GM21423 (cell line): Measurements from ENCODE around the gene ARID5A.
"Not testable (repeated sequence)": the region's sequence is repeated elsewhere in the genome, so short reads cannot be mapped to it uniquely, and the experiment has no call there.

Experiments
- ATAC-seq: cut with Tn5 transposase; IDR thresholded peaks from one replicate; pipeline ENCODE4 v1.9.1; 2021; ENCODE audit warnings: mild to moderate bottlenecking, moderate library complexity; ENCODE audit not compliant: unreplicated experiment

Gene ARID5A

DNA sequence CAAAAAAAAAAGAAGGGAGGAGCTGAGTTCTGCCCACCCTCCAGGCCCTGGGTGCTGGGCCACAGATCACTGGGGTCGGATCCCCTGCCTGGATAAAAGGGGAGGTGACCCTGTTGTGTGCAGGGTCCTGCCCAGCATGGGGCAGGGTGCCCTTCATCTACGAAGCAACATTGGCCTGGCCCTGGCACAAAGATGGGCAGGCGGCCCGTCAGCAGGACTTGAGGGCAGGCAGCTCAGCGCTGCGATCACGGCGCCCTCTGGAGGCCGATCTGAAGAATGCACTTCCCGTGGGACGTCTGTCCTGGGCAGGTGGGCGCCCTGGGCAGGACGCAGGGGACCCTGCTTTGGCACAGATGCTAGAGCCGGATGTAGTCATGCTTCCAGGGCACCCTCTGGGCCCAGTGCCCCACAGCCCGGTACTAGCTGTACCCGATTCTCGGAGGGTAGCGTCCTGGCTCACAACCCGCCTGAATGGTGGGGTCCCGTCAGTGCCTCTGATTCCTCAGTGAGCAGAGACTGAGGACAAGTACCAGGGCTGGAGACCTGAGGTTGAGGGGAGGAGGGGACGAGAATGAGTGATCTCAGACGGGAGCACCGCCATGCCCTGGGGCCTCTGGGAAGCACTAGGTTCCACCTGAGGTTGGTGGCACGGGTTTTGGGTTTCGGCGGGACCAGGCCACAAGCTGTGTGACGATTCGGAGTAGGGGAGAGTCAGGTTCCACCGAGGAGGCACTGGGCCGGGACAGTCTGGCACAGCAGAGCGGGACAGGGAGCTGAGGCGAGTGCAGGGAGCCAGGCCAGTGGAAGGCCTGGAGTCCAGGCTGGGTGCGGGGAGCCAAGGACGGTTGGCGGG, 18.0 kb downstream of the ARID5A start:
- ATAC-seq, result no peak

DNA sequence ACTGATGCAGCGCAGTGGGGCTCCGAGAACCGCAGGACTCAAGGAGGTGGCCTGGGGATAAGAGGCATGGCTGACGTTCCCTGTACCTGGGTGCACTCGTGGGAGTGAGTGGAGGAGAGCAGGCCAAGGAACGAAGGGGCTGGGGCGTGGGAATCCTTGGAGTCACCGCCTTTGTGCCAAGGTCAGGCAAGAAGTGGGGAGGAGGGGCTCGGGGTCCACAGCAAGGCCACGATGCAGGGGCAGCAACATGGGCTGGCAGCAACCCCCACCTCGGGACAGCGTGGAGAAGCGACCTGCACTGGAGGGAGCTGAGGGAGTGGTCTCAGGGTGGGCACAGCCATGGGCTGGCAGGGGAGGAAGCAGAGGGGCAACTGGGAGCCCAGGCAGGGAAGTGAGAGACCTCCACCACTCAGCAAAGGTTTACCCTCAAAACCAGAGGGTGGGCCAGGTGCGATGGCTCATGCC, 18.6 kb downstream of the ARID5A start:
- no peak for ATAC-seq

DNA sequence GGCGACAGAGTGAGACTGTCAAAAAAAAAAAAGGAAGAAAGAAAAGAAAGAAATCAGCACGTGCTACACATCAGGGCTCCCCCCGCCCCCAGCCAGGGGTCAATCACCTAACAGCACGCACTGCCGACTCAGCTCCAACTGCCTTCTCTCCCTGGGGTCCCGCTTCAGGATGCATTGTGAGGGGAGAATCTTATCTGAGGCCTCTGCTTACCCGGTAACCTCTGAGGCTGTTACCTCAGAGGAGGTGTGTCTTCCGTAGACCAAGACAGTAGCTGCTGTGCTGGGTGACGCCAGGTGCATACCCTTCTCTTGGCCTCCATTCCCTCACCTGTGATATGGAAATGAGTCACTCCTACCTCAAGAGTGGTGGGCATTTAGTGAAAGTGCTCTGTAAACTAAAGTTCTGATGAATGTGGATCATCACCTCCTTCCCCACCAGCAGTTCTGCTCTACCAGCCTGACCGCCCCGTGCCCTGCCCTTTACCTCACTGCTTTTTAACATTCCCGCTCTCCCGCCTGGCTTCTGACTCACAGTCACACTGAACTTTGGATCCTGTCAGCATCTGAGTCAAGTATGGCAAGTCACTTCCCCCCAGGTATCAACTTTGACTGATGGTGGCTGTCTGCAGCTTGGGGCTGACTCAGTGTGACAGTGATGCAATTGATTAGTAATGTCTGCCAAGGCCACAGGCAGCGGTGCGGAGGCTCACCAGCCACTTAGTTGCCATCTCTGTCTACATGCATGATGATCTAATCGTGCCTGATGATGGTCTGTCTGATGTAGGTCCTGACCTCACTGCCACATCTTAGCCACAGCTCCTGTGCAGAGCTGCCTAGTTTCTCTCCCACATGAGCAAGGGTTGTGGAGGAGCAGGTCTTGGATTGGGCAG, 20.1 kb downstream of the ARID5A start:
- no peak for ATAC-seq

DNA sequence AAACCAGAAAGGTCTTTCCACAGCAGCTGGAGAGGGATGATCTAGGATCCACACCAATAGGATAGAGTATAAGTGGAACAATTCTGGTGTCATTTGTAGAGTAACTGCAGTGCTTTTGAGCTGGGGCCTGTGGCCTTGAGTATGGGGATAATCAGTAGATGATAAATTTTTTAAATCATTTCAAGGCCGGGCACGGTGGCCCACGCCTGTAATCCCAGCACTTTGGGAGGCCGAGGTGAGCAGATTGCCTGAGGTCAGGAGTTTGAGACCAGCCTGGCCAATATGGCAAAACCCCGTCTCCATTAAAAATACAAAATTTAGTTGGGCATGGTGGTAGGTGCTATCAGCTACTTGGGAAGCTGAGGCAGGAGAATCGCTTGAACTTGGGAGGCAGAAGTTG, 20.9 kb downstream of the ARID5A start:
- not testable (repeated sequence) for ATAC-seq

DNA sequence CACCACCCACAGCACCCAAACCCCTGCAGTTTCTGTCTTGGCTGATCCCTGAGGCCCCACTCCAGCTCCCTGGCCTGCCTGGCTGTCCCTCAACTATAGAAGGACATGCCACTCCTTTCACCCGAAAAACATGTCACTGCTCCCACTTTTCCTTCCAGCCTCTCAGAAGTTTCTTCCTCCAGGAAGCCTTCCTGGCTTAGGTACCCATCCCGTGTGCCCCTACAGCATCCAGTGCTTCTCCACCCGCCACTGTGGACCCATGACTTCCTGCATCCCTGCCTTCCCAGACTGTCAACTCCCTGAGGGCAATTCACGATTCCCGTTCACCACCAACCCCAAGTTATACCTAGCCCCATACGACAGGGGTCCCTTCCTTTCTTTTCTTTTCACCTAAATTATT, 21.5 kb downstream of the ARID5A start:
- no peak for ATAC-seq

DNA sequence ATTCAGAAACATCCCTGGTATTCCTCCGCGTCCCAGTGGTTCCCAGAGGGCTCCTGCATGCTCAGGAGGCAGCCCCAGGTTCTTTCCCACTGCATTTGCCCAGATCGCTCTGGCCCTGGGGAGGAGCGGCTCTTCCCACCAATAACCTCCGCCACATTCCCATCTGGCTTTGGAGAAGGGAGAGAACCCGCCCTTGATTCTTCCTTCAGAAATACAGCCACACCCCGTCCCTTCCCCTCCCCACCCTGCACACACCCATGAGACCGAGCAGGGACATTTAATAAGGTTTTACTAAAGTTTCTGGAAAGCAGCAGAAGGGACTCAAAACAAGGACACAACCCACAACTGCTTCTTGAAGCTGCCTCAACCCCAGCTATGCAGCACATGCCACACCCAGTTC, 21.9 kb downstream of the ARID5A start:
- no peak for ATAC-seq

DNA sequence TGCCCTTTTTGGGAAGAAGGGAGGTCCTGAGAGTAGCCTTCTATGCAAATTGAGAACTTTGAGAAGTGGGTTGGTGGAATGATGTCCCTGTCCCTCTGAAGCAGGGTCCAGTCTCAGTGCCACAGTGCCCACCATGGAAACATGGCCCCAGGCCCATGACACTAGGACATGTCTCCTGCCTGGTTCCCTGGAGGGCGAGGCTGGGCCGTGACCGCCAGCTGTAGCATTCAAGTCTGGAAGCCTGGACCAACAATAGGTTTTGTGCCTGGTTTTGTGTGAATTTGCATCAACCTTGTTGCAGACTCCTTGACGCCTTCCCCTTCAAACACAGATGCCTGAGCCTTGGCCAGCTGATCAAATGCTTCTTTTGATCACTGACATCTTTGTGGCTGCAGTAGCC, 27.5 kb downstream of the ARID5A start:
- no peak for ATAC-seq

DNA sequence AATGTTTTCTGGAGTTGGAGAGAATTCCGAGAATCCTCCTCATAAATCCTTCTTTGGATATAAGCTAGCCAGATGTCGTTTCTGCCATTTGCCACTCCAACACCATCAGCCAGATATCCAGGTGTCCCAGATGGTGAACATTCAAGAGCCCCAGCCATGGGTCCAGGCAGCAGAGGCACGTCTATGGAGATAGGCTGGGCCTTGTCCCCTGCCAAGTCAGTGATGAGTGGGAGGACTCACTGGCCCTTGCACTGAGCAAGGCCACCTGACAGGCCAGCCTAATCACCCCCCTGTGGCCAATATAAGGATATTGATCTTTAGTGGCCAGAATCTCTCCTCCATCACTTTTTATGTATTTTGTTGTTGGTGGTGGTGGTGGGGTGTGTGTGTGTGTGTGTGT, 28.0 kb downstream of the ARID5A start:
- no peak for ATAC-seq

DNA sequence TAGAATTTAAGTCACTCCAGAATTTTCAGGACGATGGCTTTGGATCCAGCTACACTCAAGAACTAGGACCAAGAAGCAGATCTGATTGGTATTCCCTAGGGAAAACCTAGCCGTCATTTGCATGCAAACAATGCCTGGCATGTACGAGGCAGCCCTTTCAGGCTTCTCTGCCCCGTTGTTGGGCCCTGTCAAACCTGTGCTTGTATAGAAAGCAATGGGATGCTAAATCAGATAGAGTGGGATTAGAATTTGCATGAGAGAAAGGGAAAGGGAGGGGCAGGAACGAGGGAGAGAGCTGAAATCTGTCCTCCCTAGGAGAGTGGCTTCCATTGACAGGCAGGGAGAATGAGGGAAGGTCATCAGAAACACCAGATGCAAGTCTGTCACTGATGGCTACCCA, 28.6 kb downstream of the ARID5A start:
- ATAC-seq, result no peak

DNA sequence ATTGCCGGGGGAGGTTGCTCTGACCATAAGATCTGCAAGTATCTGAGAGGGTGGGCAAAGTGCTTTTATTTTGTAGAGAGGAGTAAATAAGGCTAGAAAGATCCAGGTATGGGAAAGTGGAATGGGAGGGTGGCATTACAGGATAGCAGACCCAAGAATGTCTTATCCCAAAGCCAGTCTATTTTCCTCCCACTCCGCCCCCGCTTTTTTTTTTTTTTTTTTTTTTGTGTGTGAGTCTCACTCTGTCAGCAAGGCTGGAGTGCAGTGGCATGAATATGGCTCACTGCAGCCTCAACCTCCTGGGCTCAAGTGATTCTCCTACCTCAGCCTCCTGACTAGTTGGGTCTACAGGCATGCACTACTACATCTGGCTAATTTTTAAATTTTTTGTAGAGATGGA, 31.5 kb downstream of the ARID5A start:
- no peak for ATAC-seq

DNA sequence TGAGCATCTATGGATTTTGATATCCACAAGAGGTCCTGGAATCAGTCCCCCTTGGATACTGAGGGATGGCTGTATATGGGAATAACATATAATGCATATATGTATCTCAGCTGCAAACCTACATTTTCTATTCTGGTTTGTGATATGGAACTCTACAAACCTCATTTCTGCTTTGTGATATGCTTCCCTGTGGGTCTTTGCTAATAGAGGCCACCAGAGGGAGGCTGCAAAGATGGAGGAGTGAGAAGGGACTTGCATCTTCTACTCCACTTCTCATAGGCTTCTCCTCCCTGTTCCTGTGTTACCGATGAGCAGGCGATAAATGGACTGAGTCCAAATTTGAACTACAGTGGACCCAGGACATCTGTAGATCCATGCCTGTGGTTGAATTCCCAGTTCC, 37.8 kb downstream of the ARID5A start:
- no peak for ATAC-seq

DNA sequence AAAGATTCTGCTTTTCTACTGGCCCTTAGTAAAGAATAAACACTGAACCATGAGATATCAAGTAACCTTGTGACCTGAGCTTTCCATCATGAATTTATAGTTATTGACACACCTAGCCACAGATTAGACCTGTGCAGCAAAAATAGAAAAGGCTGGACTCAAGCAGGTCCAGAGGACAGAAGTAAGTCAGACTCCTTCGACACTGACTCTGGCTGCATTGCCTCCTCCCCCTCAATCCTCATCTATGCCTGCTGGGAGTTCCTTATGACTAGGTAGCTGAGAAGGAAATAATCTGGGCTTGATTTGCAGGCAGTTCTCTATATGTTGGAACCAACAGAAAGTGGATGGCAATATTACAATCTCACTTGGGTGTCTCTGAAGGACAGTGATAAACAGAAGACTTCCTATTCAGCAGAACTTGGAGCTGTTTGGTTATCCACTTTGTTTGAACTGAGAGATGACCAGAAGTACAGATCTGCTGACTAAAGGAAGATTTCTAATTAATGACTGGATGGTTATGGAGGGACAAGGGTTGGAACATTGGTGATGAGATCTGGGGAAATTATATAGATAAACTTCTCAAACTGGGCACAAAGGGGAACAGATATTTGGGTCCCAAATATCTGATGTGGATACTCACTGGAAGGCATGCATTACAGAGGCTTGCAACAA, 39.4 kb downstream of the ARID5A start:
- ATAC-seq, result no peak

DNA sequence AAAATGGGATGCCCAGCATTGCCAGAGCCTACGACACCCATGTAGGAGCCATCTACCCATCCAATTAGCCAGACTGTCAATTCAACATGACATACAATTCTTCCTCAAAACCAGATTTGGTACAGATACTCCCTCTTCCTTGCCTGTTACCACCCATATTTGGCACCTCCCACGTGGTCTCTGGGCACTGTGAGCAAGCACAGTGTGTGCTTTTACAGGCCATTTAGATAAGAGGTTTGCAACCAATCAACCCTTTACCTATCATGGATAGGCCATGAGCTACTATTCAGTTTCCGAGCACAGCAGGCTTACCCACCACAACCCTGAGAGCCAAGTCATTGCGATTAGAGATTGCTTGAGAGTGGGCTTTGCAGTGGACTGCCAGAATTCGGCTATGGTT, 40.9 kb downstream of the ARID5A start:
- ATAC-seq, result no peak

DNA sequence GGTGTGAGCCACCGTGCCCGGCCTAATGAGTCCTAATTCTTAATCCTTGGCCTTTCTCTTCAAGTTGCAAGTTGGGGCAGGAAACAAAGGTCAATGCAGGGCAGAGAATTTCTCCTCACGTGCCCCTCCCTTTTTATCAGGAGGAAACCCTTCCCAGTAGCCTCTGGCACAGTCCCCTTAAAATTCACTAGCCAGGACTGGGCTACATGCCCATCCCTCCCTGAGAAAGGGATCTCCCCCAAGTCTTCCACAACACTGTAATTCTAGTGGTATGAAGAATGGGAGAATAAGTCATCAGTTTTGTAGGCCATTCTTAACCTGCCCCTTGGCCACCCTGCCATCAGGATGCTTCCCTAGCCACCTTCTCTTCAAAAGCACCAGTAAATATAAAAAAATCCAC, 42.2 kb downstream of the ARID5A start:
- ATAC-seq, result no peak

DNA sequence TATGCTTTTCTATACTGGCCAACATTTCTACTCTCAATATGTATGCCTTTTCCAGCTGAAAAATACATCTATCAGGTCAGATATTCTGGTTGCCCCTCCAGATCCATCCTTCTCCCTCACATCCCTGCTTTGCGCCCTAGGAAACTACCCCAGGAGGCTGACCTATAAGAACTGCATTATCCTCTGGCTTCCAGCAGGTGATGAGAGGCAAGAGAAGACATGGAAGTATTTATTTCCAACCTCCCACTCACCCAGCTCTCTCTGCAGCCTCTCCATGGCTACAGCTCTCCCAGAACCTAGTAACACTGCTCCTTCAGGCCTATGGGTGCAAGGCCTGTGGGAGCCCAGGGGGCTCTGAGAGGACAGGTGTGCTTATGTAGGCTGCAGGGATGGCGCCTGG, 42.9 kb downstream of the ARID5A start:
- ATAC-seq, result no peak

DNA sequence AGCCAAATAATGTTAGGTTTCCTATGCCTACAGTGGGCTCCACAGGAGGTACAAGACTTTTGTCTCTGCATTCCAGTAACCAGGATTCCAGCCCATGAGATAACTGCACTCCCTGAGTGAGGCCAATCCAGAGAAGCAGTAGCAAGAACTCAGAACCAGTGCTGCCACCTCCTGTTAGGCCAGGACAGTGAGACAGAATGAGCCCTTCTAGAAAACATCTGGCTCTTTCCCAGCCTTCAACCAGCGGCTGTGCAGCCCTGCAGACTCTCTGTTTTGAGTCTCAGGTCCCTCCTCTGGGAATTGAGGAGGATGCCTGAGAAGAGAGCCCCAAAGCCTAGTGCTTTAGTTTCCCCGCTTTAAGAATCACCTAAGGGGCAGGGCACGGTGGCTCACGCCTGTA, 44.2 kb downstream of the ARID5A start:
- no peak for ATAC-seq

DNA sequence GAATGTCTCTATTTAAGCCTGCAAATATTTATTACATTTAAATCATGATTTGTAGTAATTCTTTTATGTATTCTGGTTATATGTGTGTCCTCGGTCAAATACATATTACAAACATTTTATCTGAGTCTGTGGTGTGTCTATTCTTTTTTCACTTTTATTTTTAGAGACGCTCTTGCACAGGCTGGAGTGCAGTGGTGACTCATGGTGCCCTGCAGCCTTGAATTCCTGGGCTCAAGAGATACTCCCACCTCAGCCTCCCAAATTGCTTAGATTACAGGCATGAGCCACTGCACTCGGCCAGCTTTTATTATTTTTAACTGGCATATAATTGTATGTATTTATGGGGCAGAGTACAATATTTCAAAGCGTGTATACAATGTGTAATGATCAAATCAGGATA, 47.5 kb downstream of the ARID5A start:
- ATAC-seq, result no peak

DNA sequence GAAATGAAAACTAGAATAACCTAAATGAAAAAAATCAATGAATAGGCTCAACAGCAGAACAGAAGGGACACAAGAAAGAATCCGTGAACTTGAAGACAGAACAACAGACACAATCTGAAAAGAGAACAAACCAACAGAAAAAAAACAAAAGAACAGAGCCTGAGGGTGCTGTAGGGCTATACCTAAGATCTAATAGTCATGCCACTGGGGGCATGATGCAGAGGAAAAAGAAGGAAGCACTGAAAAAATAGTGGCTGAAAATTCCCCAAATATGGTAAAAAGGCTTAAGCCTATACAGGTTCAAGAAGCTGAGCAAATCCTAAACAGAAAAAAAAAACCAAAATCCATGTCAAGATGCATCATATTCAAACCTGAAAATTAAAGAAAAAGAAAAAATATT, 51.3 kb downstream of the ARID5A start:
- no peak for ATAC-seq

DNA sequence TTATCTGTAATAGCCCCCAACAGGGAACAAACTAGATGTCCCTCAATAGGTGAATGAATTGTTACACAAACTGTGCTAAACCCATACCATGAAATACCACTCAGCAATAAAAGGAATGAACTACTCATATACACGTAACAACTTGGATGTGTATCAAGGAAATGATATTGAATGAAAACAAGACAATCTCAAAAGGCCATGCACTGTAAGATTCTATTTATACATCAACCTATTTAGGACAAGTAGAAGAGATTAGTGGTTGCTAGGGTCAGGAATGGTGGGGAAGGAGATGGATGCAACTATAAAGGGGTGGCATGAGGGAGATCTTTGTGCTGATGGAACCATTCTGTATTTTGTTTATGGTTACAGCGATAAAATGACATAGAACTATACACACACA, 54.5 kb downstream of the ARID5A start:
- no peak for ATAC-seq

DNA sequence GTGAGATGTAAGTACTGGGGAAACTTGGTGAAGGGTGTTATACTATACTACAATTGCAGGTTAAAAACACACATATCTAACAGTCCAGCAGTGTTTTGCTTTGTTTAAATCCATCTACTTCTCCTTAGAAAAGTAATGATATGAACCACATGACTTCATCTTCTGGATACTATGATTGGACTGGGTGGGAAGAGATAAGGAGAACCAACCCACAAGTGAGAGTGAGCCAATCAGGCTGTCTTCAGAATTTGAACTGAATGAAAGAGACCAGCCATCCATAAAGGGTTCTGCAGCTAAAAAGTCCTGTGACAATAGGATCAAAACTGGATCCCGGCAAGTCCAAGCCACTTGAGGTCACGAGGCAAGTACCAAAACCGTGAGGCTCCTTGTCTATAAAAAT, 54.9 kb downstream of the ARID5A start:
- no peak for ATAC-seq

DNA sequence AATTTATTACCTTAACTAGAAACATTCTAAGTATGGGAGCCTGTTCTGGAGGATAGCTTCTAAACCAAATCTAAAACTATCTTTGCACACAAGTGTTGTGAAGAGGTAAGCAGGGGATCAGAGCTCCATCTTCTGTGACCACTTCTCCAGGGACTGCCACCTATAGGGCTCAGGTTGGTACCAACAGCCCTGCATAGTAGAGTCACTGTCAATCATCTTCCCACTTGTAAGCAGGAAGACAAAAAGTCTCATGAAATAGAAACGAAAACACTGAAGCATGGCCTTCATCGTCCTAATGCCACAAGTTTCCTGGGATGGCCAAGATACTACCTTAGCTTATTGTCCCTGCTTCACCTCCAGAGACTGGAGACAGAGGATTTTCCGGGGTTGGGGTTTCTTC, 57.7 kb downstream of the ARID5A start:
- ATAC-seq, result no peak
